Measurements from ENCODE around the gene GGTLC2.
"Not testable (repeated sequence)": the region's sequence is repeated elsewhere in the genome, so short reads cannot be mapped to it uniquely, and the experiment has no call there.

Gene GGTLC2

DNA sequence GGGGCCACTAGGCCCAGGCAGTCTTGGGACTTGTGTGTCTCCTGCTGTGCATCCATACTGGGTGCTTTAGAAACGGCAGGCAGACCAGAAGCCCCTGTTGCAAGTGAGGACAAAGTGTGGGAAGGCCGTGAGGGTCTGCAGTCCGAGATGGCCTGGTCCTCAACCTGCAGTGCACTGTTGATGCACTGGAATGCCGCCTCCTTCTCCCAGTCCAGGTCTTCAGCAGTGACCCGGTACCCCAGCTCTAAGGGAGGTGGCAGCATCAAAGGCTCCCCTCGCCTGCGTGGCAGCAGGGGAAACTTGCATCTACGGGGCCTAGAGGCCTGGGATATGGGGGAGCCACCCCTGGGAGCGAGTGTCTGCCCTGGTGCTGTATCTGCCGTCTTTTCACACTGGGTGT lies 2.2 kb upstream of the GGTLC2 start:
- DNase-seq, result not testable (repeated sequence)

DNA sequence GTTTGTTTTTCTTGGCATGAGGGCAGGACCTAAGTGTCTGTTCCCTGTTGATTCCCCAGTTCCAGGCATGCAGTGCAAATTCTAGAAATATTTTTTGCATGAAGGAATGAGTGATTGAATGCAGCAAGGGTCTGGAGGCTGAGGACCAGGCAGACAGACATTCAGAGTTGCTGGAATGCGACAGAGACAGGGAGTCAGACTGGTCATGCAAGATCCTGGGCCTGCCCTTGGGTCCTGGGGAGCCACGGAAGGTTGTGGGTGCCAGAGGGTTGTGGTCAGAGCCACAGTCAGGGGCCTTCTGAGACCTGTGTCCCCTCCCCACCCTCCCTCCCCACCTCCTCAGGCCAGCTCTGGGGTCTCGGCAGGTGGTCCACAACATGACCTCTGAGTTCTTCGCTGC lies 1.6 kb downstream of the GGTLC2 start:
- not testable (repeated sequence) for DNase-seq

DNA sequence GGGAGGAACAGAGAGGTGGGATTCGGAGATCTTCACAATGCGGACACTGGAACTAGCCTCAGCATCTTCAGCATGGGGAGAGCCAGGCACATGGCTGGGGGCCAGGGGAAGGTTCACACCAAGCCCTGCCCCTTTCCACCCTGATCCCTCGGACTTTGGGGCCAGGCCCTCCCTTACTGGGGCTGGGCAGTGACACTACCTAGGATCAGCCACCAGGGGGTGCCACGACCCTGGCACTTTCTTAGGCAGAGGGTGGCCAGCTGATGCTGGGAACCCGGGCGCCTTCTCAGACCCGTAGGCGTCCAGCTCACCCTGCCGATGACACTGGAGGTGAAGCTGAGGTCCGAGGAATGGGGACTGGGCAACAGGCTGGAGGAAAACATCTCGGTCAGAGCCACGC lies 3.5 kb downstream of the GGTLC2 start:
- not testable (repeated sequence) for DNase-seq

DNA sequence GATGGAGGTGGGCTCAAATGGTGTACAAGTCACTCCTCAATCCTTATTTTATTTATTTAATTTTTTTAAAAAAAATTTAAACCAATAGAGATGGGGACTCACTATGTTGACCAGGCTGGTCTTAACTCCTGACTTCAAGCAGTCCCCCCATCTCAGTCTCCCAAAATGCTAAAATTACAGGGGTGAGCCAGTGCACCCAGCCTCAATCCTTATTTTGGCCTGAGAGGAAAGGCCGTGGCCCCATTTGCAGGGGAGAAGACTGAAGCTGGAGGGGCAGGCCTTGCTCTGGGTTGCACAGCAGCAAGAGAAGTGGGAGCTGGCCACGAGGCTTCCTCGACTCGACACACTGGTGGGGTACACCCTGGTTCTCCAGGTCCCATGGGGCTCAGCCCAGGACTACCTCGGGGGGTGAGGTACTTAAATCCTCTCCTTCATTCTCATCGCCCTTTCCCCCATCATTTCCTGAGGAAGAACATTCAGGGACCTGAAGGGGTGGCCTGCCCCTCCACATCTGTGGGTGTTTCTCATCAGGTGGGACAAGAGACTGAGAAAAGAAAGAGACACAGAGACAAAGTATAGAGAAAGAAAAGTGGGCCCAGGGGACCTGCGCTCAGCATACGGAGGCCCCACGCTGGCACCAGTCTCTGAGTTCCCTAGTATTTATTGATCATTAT lies 4.6 kb downstream of the GGTLC2 start:
- DNase-seq, result not testable (repeated sequence)

DNA sequence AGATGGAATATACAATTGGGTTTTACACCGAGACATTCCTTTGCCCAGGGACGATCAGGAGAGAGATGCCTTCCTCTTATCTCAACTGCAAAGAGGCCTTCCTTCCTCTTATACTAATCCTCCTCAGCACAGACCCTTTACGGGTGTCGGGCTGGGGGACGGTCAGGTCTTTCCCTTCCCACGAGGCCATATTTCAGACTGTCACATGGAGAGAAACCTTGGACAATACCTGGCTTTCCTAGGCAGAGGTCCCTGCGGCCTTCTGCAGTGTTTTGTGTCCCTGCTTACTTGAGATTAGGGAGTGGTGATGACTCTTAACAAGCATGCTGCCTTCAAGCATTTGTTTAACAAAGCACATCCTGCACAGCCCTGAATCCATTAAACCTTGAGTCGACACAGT lies 5.3 kb downstream of the GGTLC2 start:
- not testable (repeated sequence) for DNase-seq

DNA sequence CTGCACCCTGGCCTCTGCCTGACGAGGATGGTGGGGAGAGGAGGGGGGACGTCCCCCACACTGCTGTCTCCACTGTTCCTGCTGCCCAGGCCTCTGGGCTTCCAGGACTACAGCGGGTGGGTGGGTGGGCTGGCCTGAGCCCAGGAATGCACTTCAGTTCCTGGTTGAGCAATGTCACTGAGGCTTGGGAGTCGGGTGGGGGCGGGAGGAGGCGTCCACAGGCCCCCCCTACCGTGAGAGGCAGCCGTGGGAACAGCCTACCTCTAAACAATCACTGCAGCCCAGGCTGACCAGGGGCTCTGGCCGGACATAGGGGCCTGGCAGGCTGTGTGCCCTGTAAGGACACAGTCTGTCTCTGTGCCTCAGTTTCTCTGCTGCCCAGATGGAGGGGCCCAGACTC lies 6.0 kb downstream of the GGTLC2 start:
- not testable (repeated sequence) for DNase-seq

DNA sequence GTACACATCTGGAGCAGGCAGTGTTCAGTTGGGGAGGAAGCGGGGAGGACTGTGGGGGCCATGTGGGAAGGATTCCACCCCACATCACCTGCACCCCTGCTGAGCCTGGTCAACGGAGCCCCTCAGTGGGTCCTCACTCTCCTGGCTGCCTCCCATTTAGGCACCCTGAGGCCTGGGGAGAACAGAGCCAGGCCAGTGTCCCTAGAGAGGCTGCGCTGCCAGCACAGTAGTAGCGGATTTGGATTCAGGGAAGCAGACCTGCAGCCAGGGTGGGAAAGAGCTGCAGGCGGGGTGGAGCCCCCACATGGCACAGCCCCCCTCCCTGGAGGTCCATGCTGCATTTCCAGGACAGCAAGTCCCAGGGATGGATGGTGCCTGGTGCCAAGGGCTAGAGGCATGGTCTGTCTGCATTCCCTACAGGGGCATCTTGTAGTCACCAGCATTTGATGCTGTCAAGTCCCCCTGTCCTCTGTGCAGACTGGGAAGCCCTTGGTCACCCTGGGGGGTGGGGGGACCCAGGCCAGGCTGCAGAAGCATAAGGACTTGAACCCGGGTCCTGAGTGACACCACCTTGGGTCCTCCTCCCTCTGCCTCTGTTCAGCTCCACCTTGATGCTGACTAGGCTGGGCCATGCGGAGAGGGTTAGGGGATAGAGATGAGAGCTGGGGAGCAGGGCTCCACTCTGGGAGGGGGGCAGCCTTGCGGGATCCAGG lies 6.5 kb downstream of the GGTLC2 start:
- not testable (repeated sequence) for DNase-seq

DNA sequence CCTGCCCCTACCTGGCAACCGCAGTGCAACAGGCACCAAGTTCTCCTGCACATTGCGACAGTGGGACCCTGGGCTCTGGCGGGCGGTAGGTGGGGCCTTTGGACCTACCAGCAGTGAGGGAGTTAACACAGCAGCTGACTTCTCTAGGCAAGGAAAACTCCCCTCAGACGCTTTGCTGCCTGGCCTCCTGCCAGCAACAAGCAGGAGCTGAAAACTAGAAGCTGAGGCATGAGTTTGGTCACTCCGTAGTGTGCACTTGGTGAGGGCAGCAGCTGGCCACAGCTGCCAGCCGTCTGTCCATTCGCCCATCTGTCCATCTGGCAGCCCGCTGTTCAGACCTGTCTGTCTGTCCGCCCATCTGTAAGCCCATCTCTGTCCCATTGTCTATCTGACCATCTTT lies 7.2 kb downstream of the GGTLC2 start:
- DNase-seq, result not testable (repeated sequence)

DNA sequence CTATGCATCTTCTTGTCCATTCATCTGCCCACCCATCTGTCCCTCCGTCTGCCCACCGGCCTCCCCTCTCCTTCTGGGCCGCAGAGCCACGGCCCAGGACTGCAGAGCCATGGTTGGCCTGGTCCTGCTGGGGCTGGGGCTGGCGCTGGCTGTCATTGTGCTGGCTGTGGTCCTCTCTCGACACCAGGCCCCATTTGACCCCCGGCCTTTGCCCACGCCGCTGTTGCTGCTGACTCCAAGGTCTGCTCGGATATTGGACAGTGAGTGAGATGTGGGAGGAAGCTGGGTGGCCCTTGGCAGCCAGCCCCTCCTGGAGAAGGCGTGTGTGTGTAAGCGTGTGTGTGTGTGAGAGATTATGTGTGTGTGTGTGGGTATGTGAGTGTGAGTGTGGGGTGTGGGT lies 7.7 kb downstream of the GGTLC2 start:
- DNase-seq, result not testable (repeated sequence)

DNA sequence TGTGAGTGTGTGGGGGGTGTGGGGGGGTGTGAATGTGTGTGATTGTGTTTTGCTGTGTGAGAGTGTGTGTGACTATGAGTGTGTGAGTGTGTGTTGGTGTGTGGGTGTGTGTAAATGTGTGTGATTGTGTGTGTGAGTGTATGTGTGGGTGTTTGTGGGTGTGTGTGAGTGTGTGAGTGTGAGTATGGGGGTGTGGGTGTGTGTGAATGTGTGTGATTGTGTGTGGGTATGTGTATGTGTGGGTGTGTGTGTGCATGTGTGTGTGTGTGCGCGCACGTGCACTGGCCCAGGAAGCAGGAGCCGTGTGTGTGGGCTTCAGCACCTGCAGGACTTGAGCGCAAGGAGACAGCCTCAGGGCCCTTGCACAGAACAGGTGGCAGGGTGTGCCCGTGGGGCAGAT lies 8.2 kb downstream of the GGTLC2 start:
- not testable (repeated sequence) for DNase-seq

DNA sequence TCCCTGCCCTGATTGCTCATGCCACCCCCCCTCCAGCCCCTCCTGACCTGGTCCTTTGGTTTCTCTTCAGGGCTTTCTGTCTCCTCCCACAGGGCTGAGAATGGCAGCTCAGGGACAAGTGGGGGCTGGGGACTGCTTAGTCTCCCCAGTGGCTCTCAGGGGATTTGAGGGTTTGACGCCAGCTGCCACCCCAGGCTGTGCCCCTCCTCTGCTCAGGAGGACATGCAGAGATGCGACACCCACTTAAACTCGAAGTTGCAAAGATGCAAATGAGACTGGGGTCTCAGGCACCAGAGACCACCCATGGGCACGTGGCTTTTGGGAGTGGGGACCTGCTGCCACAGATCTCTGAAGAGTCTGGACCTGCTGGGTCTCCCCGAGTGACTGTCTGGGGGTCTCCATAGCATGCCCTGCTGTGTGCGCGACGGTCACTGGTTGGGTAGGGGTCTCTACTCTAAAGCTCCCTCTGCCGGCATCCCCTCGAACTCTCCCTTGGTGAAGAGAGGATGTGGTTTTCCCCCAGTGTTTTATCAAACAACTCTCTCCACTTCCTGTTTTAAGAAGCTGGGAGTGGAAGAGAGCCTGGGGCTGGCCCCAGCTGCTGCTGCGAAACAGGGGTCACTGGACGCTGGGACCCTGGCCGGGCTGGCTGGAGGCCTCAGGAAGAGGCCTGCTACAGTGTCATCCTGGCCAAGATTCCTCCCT lies 9.4 kb downstream of the GGTLC2 start:
- not testable (repeated sequence) for DNase-seq

DNA sequence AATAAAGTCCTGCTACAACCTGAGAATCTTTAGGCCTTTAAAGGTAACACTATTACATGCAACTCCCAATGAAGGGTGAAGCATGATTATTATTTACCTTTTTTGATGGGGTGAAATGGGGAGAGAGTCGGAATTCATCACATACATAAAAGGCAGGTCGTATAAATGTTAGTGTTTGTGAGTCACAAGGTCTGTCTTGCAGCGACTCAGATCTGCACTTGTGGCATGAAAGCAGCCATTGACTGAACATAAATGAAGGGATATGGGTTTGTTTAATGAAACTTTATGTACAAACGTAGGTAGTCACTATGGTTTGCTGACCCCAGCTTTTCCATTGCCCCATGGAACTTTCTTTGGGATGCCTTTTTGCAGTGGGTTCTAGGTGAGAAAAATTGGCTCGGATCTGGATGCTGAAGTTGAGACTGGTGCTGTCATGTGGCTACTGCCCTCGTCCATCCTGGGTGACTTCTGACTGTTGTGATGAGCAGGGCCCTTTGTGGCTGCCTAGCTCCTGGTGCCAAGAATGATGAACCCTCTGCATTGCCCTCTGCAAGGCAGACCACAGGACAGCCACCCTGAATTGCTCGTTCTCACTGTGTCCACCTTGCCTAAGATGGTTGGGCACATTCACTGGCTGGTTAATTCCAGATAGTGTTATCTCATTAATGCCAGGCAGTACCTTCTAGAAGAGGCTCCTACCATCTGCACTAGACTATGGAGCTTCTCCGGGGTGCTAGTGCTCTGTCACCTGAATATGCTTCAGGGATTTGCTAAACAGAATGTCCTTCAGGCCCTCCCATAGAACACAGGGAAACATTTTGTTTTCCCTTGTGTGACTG lies 11.3 kb downstream of the GGTLC2 start:
- DNase-seq, result no peak

DNA sequence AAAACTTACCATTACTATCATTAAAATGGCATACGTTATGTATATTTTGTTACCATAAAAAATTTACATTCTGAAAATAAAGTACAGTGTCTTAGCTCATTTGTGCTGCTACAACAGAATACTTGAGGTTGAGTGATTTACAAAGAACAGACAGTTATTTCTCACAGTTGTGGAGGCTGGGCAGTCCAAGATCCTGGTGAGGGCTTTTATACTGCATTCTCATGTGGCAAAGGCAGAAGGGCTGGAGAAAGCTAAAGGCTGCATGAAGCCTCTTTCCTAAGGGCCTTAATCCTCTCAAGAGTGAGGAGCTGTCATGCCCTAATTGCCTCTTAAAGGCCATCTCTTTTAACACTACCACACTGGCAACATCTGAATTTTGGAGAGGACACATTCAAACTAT lies 13.3 kb downstream of the GGTLC2 start:
- DNase-seq, result no peak

DNA sequence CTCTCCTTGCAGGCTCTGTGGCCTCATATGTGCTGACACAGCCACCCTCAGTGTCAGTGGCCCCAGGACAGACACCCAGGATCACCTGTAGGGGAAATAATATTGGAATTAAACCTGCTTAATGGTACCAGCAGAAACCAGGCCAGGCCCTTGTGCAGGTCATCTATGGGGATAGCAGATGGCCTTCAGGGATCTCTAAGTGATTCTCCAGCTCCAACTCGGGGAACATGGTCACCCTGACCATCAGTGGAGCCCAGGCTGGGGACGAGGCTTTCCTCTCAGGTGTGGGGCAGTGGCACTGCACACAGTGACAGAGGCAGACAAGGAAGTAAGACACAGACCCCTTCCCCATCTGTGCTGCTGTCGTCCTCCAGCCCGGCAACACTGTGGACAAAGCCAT lies 16.9 kb downstream of the GGTLC2 start:
- DNase-seq, result no peak

DNA sequence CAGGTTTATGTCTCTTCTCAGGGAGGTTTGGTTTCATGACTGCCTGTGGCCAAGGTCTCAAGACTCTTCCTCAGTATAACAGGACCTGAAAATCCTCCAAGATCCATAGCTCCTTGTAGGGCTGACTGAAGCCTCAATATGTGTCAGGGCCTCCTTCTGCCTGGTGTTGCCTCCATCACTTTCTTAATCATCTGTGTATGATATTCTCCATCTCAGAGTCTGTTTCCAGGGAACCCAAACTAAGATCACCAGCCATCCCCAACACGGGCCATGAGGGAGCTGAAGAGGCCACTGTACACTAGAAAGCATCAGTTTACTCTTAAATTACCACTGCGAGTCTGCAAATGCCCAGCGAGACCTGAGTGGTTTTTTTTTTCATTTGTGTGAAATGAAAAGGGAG lies 17.7 kb downstream of the GGTLC2 start:
- no peak for DNase-seq

DNA sequence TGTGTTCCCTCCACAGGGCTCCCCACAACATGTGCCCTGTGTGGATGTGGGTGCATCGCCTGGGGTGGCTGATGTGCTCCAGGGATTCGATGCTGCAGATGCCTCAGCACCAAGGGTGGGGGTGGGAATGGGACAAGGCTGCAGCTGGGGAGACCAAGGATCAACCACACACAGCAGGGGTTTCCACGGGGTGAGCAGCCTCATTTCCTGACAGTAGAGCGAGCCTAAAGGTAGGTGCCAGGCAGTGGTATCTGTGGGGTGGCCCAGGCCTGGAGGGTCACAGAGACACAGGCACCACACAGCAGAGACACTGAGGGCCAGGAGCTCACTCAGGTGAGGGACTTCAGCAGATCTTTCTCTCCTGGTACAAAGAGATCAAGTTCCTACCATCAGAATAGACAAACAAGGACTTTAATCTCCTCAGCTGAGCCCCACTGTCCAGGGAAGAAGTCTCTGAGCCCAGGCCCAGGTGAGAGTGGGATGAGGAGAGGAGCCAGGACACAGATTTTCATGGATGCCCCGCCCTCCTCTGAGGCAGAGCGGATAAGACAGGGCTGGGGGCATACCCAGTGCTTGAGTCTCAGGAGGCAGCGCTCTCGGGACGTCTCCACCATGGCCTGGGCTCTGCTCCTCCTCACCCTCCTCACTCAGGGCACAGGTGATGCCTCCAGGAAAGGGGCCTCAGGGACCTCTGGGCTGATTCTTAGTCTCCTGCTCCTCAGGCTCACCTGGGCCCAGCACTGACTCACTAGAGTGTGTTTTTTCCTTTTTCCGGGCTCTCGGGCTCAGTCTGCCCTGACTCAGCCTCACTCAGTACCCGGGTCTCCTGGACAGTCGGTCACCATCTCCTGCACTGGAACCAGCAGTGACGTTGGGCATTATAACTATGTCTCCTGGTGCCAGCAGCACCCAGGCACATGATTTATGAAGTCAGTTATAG lies 19.7 kb downstream of the GGTLC2 start:
- DNase-seq, result no peak

DNA sequence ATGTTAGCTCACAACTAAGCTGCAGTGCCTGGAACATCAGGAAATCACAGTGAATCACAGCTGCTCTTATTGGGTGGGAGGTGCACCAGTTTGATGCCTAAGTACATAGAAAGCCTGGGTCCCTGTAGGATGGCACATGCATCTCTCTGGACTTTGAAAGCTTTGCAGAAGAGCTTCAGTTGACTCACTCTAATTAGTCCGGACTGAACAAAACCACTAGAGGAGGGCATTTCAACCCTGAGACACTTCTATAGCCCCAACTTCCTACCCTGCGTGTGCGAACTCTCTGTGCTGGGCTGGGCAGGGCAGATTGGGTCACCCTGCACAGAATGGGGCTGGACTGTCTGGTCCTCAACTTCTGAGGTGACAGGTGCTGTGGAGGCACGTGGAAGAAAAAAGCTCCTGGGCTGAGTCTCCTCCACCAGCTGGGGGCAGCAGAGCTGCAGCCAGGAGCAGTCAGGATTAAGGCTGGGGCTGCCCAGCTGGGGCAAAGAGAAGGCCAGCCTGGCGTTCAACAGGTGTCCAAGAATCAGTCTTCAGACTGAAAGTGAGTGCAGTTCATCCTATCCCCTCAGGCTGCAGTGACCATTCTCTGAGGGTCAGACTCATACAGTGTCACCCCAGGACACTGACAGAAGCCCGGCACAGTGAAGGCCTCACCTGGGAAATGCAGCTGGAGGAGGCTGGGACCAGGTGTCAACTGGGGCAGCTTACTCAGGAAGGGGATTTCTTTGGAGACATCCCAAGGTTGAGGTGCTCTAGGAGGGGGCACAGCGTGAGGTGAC lies 22.1 kb downstream of the GGTLC2 start:
- peak; percentile 49 for DNase-seq

DNA sequence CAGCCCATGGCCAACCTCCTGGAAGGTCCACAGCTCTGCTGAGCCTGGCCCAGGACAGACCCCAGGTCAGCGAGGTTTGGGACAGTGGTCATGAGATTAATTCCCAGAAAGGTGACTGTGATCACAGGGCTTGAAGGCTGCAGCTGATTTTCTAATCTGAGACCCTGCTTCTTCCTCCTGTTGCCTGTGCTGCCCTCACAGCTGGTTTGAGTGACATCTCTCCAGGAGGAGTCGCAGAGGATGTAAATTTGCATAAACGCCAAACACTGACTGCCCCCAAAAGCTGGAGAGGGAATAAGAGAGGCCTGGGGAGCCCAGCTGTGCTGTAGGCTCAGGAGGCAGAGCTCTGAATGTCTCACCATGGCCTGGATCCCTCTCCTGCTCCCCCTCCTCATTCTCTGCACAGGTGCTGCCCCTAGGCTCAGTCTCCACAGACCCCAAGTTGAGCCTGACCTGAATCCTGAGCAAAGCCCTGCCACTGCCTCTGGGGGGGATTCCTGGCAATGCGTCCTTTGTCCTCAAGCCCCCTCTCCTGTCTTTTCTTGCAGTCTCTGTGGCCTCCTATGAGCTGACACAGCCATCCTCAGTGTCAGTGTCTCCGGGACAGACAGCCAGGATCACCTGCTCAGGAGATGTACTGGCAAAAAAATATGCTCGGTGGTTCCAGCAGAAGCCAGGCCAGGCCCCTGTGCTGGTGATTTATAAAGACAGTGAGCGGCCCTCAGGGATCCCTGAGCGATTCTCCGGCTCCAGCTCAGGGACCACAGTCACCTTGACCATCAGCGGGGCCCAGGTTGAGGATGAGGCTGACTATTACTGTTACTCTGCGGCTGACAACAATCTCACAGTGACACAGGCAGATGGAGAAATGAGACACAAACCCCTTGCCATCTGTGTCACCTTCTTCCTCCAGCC lies 23.8 kb downstream of the GGTLC2 start:
- DNase-seq, result no peak

DNA sequence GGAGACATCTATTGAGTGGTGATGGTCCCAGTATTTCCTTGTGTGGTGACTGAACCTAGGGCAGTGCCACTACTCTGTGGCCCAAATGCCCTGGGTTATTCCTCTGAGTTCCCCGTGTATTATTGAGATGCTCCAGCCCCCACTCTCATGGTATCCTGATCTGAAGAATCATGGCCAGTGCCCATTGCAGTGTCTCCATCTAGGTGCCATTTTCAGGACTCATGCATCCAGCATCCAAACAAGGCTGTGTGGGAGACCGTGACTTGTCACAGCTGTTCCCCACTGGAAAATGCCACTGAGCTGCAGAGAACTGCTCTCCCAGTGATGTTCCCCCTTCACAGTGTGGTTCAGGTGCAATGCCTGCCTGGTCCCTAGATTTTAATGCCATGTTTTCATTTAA lies 24.7 kb downstream of the GGTLC2 start:
- DNase-seq, result no peak
